K562 (cell line): ENCODE data around the gene CCDC33. TPM values are rescaled to one million over a fixed set of nuclear protein-coding genes. Genes with fewer than 3 reads are reported as not detected.

Source experiments
- ATAC-seq: fragments of 200-7000 bp; cut with Tn5 transposase; 3 replicates; pipeline ENCODE4 v1.9.1; 2020; ENCODE audit warnings: moderate library complexity
- BruUV-seq: library from RNA; stranded (reverse); fragments of 400-500 nt; replicated peaks from 2 replicates; lab custom pipeline; 2021; lab: Mats Ljungman, UMichigan
- CTCF ChIA-PET: fragments of 300-600 bp; formaldehyde crosslinking; extraction: SDS; loops from one replicate; lab custom pipeline; 2021; ENCODE audit warnings: low intra/inter-chr PET ratio; lab: Yijun Ruan, JAX
- POLR2A ChIA-PET: fragments of 300-600, 350-650 bp; sonication (Branson Sonifier 250); formaldehyde crosslinking; extraction: SDS; loops from one replicate; lab custom pipeline; 2021; ENCODE audit warnings: antibody characterized with exemption, inconsistent platforms; lab: Yijun Ruan, JAX
- DNase-seq, 4 experiments: peaks; one replicate each; pipeline versions ENCODE4 v3.0.0 to v3.0.0-alpha.2; 2011 to 2018; ENCODE audit warnings: low spot score in 3 of 4, mixed read lengths in 3 of 4; ENCODE audit errors: extremely low read depth in 1 of 4
- FAIRE-seq: peaks from 2 replicates; lab custom pipeline; 2011; peaks lifted over from hg19 to GRCh38; lab: Jason Lieb, UNC
- H2AFZ ChIP-seq: 2 replicates; pipeline ENCODE4 v1.6.0; 2011; ENCODE audit warnings: low read depth, low read length, control low read depth, inconsistent platforms
- H3K27ac ChIP-seq: fragments of 200-600 bp; 3 replicates; pipeline ENCODE4 v1.8.0; 2011; ENCODE audit warnings: low read depth, mild to moderate bottlenecking, control low read depth, inconsistent platforms, low read length, moderate library complexity, mixed read lengths; ENCODE audit errors: extremely low read depth
- H3K27me3 ChIP-seq, 2 experiments: fragments of 300-600 bp in 1 of 2; 2 replicates in 1 of 2; 3 replicates in 1 of 2; pipeline versions ENCODE4 v1.6.0 to v1.8.0; 2011; ENCODE audit warnings: inconsistent platforms in 2 of 2, low read length in 2 of 2, mild to moderate bottlenecking in 1 of 2, mixed read lengths in 1 of 2, moderate library complexity in 1 of 2; ENCODE audit not compliant: control insufficient read depth in 2 of 2, insufficient read depth in 2 of 2
- H3K36me3 ChIP-seq: fragments of 300-600 bp; 3 replicates; pipeline ENCODE4 v1.8.0; 2011; ENCODE audit warnings: mild to moderate bottlenecking, low read length, inconsistent platforms; ENCODE audit not compliant: control insufficient read depth, insufficient read depth
- H3K4me1 ChIP-seq, 2 experiments: fragments of 200-600 bp in 1 of 2; replicated peaks in 1 of 2; 2 replicates in 1 of 2; 3 replicates in 1 of 2; pipeline versions ENCODE4 v1.5.1 to v1.8.0; 2011; ENCODE audit warnings: inconsistent platforms in 2 of 2, low read length in 2 of 2, mild to moderate bottlenecking in 1 of 2, mixed read lengths in 1 of 2, moderate library complexity in 1 of 2; ENCODE audit not compliant: control insufficient read depth in 2 of 2, insufficient read depth in 2 of 2
- H3K4me2 ChIP-seq: 2 replicates; pipeline ENCODE4 v1.6.1; 2011; ENCODE audit warnings: low read length, control low read depth, inconsistent platforms, mixed read lengths; ENCODE audit not compliant: insufficient read depth
- H3K4me3 ChIP-seq: fragments of 200-600 bp; sonication (generic), shearing (Covaris generic); 2 replicates; pipeline ENCODE4 v1.5.1; 2016; ENCODE audit warnings: control low read depth, inconsistent platforms
- H3K79me2 ChIP-seq: fragments of 200-600 bp; 3 replicates; pipeline ENCODE4 v1.8.0; 2011; ENCODE audit warnings: low read length, inconsistent platforms; ENCODE audit not compliant: control insufficient read depth, insufficient read depth
- H3K9ac ChIP-seq, 2 experiments: 2 replicates each; pipeline versions ENCODE4 v1.6.0 to v1.6.1; 2011; ENCODE audit warnings: low read depth in 2 of 2, low read length in 2 of 2, control low read depth in 1 of 2, inconsistent platforms in 1 of 2, mild to moderate bottlenecking in 1 of 2, mixed read lengths in 1 of 2; ENCODE audit not compliant: insufficient read depth in 1 of 2
- H3K9me1 ChIP-seq: one replicate; pipeline ENCODE4 v1.6.0; 2011; ENCODE audit warnings: inconsistent platforms, mild to moderate bottlenecking, low read length, moderate library complexity; ENCODE audit not compliant: control insufficient read depth, insufficient read depth
- H3K9me3 ChIP-seq: replicated peaks from 2 replicates; pipeline ENCODE4 v1.5.1; 2011; ENCODE audit warnings: low read depth, low read length, inconsistent platforms; ENCODE audit not compliant: control insufficient read depth, insufficient read depth
- H4K20me1 ChIP-seq: replicated peaks from 2 replicates; pipeline ENCODE4 v1.6.1; 2011; ENCODE audit warnings: low read length, inconsistent platforms, mixed read lengths; ENCODE audit not compliant: control insufficient read depth, insufficient read depth
- ASH1L ChIP-seq: fragments of 450-650 bp; IDR thresholded peaks from 2 replicates; pipeline ENCODE4 v1.6.1; 2018; ENCODE audit warnings: borderline replicate concordance, mild to moderate bottlenecking, low read depth; ENCODE audit not compliant: partially characterized antibody
- BACH1 ChIP-seq: fragments of 200-800 bp; sonication (Bioruptor generic); IDR thresholded peaks from 2 replicates; pipeline ENCODE4 v1.6.1; 2016; ENCODE audit warnings: missing genetic modification characterization, missing compliant biosample characterization
- BCOR ChIP-seq: fragments of 450-650 bp; IDR thresholded peaks from 2 replicates; pipeline ENCODE4 v1.6.1; 2016
- GABPB1 ChIP-seq: sonication (generic); formaldehyde crosslinking; IDR thresholded peaks from 2 replicates; pipeline ENCODE4 v1.8.0; 2022; ENCODE audit warnings: mild to moderate bottlenecking, missing genetic modification reagents
- KAT8 ChIP-seq: fragments of 450-650 bp; IDR thresholded peaks from 2 replicates; pipeline ENCODE4 v1.6.1; 2016; ENCODE audit warnings: low read depth, mild to moderate bottlenecking
- KDM1A ChIP-seq, 2 experiments: fragments of 450-650 bp; IDR thresholded peaks; 2 replicates each; pipeline ENCODE4 v1.6.1; 2016; ENCODE audit warnings: mild to moderate bottlenecking in 2 of 2
- KLF13 ChIP-seq: fragments of 450-650 bp; IDR thresholded peaks from 2 replicates; pipeline ENCODE4 v1.6.1; 2016; ENCODE audit warnings: missing genetic modification characterization, low read depth, mild to moderate bottlenecking, missing compliant biosample characterization, moderate library complexity, borderline replicate concordance
- PRPF4 ChIP-seq: fragments of 200-400 bp; formaldehyde crosslinking; IDR thresholded peaks from one replicate; pipeline ENCODE4 v1.6.1; 2017; ENCODE audit warnings: low read length, low read depth, mild to moderate bottlenecking; ENCODE audit not compliant: insufficient read depth, poor library complexity, severe bottlenecking
- RBM25 ChIP-seq: fragments of 200-400 bp; formaldehyde crosslinking; IDR thresholded peaks from 2 replicates; pipeline ENCODE4 v1.6.1; 2018; ENCODE audit warnings: low read length, low read depth, moderate library complexity; ENCODE audit not compliant: severe bottlenecking
- SNRNP70 ChIP-seq: fragments of 200-400 bp; formaldehyde crosslinking; optimal IDR thresholded peaks from 2 replicates; pipeline ENCODE3; 2017; ENCODE audit warnings: low read depth, low read length
- ZFP30 ChIP-seq: fragments of 250-450 bp; sonication (Bioruptor Pico); IDR thresholded peaks from 2 replicates; pipeline ENCODE4 v1.8.0; 2022; ENCODE audit warnings: moderate library complexity, mild to moderate bottlenecking, inconsistent platforms, borderline replicate concordance
- ZFP36 ChIP-seq: fragments of 150-350 bp; IDR thresholded peaks from 2 replicates; pipeline ENCODE4 v1.6.1; 2018; ENCODE audit warnings: low read length, low read depth; ENCODE audit not compliant: partially characterized antibody
- ZNF24 ChIP-seq: fragments of 450-650 bp; IDR thresholded peaks from 2 replicates; pipeline ENCODE4 v1.6.1; 2016
- ZSCAN32 ChIP-seq: fragments of 450-650 bp; formaldehyde crosslinking; IDR thresholded peaks from 2 replicates; pipeline ENCODE4 v1.4.0; 2020; ENCODE audit warnings: mild to moderate bottlenecking, moderate library complexity
- WGBS: fragments of 100-300 bp; shearing (Covaris generic); methylation state at CpG from one replicate; pipeline ENCODE4 v1.1.6; 2016; ENCODE audit warnings: low coverage, mixed read lengths; ENCODE audit not compliant: insufficient coverage; ENCODE audit errors: missing lambda C conversion rate; 5-methylcytosine and 5-hydroxymethylcytosine counted together
- in situ Hi-C: fragments of 300-500 bp; cut with MboI; formaldehyde crosslinking; loops from 4 replicates; pipeline ENCODE4 v1.15.0; 2018; ENCODE audit warnings: inconsistent platforms, mixed read lengths
- intact Hi-C: fragments of 100-400 bp; cut with micrococcal nuclease; formaldehyde crosslinking; loops from 2 replicates; pipeline ENCODE4 v1.14.2; 2022
- polyA plus RNA-seq, 8 experiments: library from polyadenylated mRNA; depleted of rRNA in 4 of 8; stranded (reverse) in 5 of 8; unstranded in 3 of 8; fragments of >200 nt; fragmentation: Nextera tagmentation in 2 of 8; fragmentation: Illumina TruSeq in 1 of 8; extraction: Ambion mirVana in 2 of 8; extraction: Trizol in 1 of 8; gene quantifications; 2 replicates each; pipeline versions ENCODE4 v1.2.1 to v1.2.3, GENCODE V29; 2011 to 2014; ENCODE audit warnings: inconsistent platforms in 1 of 8, missing spikeins in 1 of 8
- total RNA-seq, 7 experiments: library from RNA; depleted of rRNA in 6 of 7; stranded (reverse); fragments of >200 nt in 6 of 7; fragmentation: Illumina TruSeq in 2 of 7; extraction: Trizol in 2 of 7; gene quantifications; 2 replicates each; pipeline versions ENCODE4 v1.2.1 to v1.2.3, GENCODE V29; 2011 to 2021; ENCODE audit warnings: low replicate concordance in 1 of 7
- TF ChIP-seq, protein P1 (sequence below): fragments of 450-650 bp; formaldehyde crosslinking; IDR thresholded peaks from 2 replicates; pipeline ENCODE4 v1.4.0; 2020; ENCODE audit warnings: mild to moderate bottlenecking, moderate library complexity
- TF ChIP-seq, protein P2 (sequence below): IDR thresholded peaks from 2 replicates; pipeline ENCODE4 v1.6.1; 2012; ENCODE audit warnings: low read depth, low read length, improper control_type of control experiment, borderline replicate concordance

Gene CCDC33
- total and polyA plus RNA-seq, 9 of the 15 experiments (the other 6 are each of a cell fraction or from before 2014, with no cell fraction given), result 0.08 to 1.1 (median 0.15) TPM; not detected in 4

DNA sequence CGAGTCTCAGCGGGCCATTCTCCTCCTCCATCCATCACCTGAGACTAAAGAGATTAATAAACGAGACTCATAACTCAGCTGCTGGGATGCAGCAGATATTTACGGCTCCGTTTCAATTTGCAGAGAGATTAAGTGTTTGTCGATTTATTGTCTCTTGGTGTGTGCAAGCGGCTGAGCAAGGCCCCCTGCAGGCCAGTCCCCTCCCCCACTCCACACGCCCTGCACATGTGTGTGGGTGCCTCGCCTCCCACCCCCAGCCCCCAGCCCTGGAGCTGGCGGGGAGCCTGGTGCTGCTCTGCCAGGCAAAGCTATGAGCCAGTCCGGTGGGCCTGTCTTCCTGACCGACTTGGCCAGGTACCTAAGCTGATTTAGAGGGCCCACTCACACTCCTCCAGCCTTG lies 68.3 kb downstream of the CCDC33 start (continued):
- TF ChIP-seq KLF13 (tag) (no peak), GABPB1 (CRISPR knock-in tag) (no peak)

DNA sequence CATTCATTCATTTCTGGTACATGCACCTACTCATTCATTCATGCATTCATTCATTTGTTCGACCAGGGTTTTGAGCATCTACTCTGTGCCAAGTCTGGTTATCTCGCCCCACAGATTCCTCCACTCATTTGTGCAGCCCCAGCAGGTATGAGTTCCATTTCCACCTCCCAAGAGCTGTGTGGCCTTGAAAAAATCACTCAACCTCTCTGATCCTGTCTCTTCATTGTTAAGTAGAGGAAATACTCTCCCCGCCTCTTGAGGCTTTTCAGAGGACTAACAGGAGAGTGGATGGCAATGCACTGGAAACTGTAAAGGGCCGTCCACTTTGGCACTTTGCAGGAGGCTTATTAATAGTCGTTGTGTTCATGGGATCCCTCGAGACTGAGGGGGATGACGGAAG lies 69.6 kb downstream of the CCDC33 start:
- ATAC-seq, result no peak
- in situ Hi-C loops, result no loop called here
- no peak for TF ChIP-seq PRPF4
- peak; percentile 40; the same call in 1 of the 2 replicates for TF ChIP-seq ZNF24
- TF ChIP-seq, protein P1, sequence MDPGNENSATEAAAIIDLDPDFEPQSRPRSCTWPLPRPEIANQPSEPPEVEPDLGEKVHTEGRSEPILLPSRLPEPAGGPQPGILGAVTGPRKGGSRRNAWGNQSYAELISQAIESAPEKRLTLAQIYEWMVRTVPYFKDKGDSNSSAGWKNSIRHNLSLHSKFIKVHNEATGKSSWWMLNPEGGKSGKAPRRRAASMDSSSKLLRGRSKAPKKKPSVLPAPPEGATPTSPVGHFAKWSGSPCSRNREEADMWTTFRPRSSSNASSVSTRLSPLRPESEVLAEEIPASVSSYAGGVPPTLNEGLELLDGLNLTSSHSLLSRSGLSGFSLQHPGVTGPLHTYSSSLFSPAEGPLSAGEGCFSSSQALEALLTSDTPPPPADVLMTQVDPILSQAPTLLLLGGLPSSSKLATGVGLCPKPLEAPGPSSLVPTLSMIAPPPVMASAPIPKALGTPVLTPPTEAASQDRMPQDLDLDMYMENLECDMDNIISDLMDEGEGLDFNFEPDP (CRISPR knock-in tag), result no peak
- TF ChIP-seq, protein P2, sequence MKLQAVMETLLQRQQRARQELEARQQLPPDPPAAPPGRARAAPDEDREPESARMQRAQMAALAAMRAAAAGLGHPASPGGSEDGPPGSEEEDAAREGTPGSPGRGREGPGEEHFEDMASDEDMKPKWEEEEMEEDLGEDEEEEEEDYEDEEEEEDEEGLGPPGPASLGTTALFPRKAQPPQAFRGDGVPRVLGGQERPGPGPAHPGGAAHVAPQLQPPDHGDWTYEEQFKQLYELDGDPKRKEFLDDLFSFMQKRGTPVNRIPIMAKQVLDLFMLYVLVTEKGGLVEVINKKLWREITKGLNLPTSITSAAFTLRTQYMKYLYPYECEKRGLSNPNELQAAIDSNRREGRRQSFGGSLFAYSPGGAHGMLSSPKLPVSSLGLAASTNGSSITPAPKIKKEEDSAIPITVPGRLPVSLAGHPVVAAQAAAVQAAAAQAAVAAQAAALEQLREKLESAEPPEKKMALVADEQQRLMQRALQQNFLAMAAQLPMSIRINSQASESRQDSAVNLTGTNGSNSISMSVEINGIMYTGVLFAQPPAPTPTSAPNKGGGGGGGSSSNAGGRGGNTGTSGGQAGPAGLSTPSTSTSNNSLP, result no peak
- no peak for TF ChIP-seq ZSCAN32 (CRISPR knock-in tag)
- peak; percentile 51 for TF ChIP-seq ZFP36
- TF ChIP-seq KAT8, result no peak
- no peak for TF ChIP-seq ASH1L
- TF ChIP-seq KDM1A (IDR thresholded peaks at IDR 0.05), result peak; percentile 35 to 77; a peak in 3 of 4 replicates
- no peak for TF ChIP-seq BACH1
- TF ChIP-seq RBM25, result peak; percentile 85
- no peak for TF ChIP-seq ZFP30 (CRISPR knock-in tag)
- TF ChIP-seq BCOR, result peak; percentile 91
- TF ChIP-seq SNRNP70, result no peak
- no peak overlapping the region for H3K27ac ChIP-seq
- intact Hi-C loops, result no loop called here
- H3K9me3 ChIP-seq, result no peaks in the 10 kb centered on the region
- H3K4me3 ChIP-seq, result no peak overlapping the region
- no peak for DNase-seq
- H3K36me3 ChIP-seq, result no peaks in the 10 kb centered on the region
- no peak overlapping the region for H2AFZ ChIP-seq
- WGBS, result 3% methylated on average over 7 of the region's 7 CpGs
- peaks cover 5 to 13% of the 10 kb centered on the region in 2 experiments for H3K4me1 ChIP-seq
- H3K9me1 ChIP-seq, result no peaks in the 10 kb centered on the region
- H3K4me2 ChIP-seq, result no peak overlapping the region
- no peak for FAIRE-seq
- no TSS peak for BruUV-seq
- ChIA-PET CTCF (no interaction called here), POLR2A (no interaction called here)
- peaks cover 28% of the 10 kb centered on the region for H4K20me1 ChIP-seq
- no peaks in the 10 kb centered on the region for H3K79me2 ChIP-seq
- H3K9ac ChIP-seq, result no peak overlapping the region
- peaks cover 2 to 25% of the 10 kb centered on the region in 2 experiments; a peak in 4 of 5 replicates for H3K27me3 ChIP-seq
